Measurements from ENCODE around the gene OR6P1. TPM values are rescaled to one million over a fixed set of nuclear protein-coding genes. Genes with fewer than 3 reads are reported as not detected.

OR6P1 gene
- not detected in 2 replicates for total RNA-seq

GRCh38 chr1:158570480-158570879 is at the start of gene OR6P1:
Gene OR6P1, minus strand, starts transcription at chr1:158570580. Its CDS starts 6,976 bp downstream, at chr1:158563604.

GRCh38 chr1:158604968-158605367 is 34.6 kb upstream of the OR6P1 start, which contains the start of gene OR10Z1:
Gene OR10Z1, plus strand, starts transcription at chr1:158605268. Its CDS starts 1,171 bp downstream, at chr1:158606439.

GRCh38 chr1:158579733-158580132 is 9.4 kb upstream of the OR6P1 start, which contains the start of gene OR10X1:
Gene OR10X1, minus strand, starts transcription at chr1:158579899. Its CDS starts 0 bp downstream, at chr1:158579899.

GRCh38 chr1:158554352-158554751 is 16.0 kb downstream of the OR6P1 start, which contains the start of gene OR6Y1:
Gene OR6Y1, minus strand, starts transcription at chr1:158554405. Its CDS starts 6,300 bp downstream, at chr1:158548105.

Other genes with a start within 250 kb of the OR6P1 start
- not detected in 2 replicates for gene CD1B, start 239.0 kb downstream of the OR6P1 start, total RNA-seq
- not detected in 2 replicates for gene CD1E, start 216.7 kb downstream of the OR6P1 start, total RNA-seq
- not detected in 2 replicates for gene OR10T2, start 171.1 kb downstream of the OR6P1 start, total RNA-seq
- not detected in 2 replicates for gene OR10K2, start 144.3 kb downstream of the OR6P1 start, total RNA-seq
- gene OR10K1, start 108.7 kb downstream of the OR6P1 start, total RNA-seq: not detected in 2 replicates
- gene OR10R2, start 98.4 kb downstream of the OR6P1 start, total RNA-seq: not detected in 2 replicates
- gene OR6Y1, start 16.2 kb downstream of the OR6P1 start, total RNA-seq: not detected in 2 replicates
- gene OR10X1, start 9.3 kb upstream of the OR6P1 start, total RNA-seq: not detected in 2 replicates
- not detected in 2 replicates for gene OR10Z1, start 34.7 kb upstream of the OR6P1 start, total RNA-seq
- gene SPTA1, start 116.1 kb upstream of the OR6P1 start, total RNA-seq: not detected in 2 replicates
- gene OR6K2, start 130.1 kb upstream of the OR6P1 start, total RNA-seq: not detected in 2 replicates
- gene OR6K3, start 150.1 kb upstream of the OR6P1 start, total RNA-seq: not detected in 2 replicates
- gene OR6K6, start 184.1 kb upstream of the OR6P1 start, total RNA-seq: not detected in 2 replicates
- gene OR6N1, start 201.6 kb upstream of the OR6P1 start, total RNA-seq: not detected in 2 replicates
- not detected in 2 replicates for gene OR6N2, start 210.6 kb upstream of the OR6P1 start, total RNA-seq

Measured in bronchus fibroblast of lung (primary cell).